Smooth muscle cell of the brain vasculature (primary cell): ENCODE data around the gene LSMEM2.

Source experiments
- DNase-seq: peaks from one replicate; pipeline ENCODE4 v3.0.0-alpha.2; 2012; ENCODE audit warnings: low read depth, low spot score

The LSMEM2 gene

DNA sequence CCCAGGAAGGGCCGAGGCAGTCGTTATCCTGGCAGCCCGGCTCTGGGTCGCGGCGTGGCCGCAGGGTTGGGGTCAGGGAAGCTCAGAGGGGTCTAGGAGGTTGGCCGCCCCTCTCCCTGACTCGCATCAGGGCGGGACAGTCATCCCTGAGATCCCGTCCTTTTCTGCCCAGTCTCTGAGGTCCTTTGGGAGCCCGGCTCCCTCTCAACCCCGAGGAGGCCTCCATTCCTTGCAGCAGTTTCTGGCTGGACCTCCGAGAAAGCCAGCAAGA is 43.2 kb downstream of the LSMEM2 start:
- no peak for DNase-seq

DNA sequence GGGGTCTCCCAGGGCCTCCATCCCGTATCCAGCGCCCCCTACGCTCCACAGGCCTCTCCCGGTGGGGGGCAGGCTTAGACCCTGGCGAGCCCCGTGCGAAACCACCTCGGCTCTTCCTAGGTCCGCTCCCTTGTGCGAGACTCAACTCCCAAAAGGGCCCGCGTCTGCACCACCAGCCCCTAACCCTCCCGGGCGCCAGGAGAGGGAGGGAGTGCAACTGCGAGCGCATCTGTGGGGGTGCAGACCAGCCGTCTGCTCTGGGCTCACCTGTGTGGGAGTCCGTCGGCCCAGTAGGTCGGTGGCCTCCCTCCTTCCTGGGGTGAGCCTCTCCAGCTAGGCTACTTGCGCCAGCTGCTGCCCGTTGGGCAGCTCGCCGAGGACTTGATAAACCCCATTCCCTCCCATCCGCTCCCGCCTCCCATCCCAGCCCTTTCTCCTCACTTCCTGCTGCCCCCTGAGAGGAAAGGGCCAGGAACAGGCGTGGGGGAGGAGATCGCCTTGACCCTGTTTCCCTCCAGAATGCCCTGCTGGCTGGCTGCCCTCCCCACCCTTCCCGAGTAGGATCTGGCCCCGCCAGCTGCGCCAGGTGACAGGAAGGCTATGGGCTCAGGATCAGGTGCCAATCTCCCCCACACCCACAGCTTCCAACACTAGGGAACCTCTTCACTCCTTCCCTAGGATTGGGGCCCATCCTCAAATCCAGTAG is 43.7 kb downstream of the LSMEM2 start, which contains the start of gene HYAL2:
Gene HYAL2, minus strand, starts transcription at position 360 of the 706 bp plus-strand sequence. CDS start 2,256 bp downstream, outside the sequence.
- DNase-seq, result no peak

DNA sequence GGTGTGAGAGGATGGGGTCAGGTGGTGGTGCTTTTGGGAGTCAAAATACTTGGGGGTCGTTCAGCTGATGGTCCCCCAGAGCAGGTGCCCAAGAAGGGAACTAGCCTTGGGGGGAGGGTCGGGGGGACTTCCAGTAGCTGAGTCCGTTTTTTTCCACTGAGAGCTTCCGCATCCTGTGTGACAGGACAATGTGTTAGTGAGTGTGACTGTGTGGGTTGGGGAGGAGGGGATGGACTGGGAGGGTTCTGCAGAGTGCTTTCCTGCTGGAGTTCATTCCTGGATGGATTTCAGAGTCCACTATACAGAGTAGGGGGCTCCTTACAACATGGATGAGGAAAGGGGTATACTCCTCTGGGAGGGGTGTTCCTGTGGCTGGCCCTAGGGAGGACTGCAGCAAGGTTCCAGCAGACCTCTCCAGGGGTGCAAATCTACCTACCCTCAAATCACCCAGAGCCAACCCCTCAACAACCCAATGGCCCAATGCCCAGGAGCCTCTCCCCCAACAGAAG is 44.3 kb downstream of the LSMEM2 start:
- no peak for DNase-seq

DNA sequence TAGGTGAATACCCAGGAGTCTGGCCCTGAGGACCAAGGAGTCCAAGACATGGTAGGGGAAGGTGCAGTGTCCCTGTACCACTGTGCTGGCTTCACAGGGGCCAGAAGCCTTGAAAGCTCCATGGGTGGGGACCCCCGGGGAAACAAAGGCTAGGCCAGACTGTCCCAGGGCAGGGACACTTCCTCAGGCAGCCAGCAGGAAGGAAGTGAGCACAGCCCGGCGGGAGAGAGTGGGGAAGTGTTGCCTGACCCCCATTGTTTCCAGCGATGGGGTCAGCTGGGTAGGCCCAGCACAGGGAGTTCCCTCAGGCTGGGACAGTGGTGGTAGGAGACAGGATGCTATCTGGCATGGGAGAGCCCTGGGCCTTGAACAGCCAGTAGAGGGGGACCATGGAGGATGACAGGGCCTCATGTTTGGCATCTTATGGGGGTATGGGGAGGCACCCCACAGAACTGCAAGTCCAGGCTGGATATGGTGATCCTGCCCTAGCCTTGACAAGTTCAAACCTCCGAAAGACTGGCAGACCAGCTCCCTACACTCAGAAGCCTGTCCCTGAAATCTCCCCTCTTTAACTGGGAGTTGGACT is 44.8 kb downstream of the LSMEM2 start:
- DNase-seq, result no peak

DNA sequence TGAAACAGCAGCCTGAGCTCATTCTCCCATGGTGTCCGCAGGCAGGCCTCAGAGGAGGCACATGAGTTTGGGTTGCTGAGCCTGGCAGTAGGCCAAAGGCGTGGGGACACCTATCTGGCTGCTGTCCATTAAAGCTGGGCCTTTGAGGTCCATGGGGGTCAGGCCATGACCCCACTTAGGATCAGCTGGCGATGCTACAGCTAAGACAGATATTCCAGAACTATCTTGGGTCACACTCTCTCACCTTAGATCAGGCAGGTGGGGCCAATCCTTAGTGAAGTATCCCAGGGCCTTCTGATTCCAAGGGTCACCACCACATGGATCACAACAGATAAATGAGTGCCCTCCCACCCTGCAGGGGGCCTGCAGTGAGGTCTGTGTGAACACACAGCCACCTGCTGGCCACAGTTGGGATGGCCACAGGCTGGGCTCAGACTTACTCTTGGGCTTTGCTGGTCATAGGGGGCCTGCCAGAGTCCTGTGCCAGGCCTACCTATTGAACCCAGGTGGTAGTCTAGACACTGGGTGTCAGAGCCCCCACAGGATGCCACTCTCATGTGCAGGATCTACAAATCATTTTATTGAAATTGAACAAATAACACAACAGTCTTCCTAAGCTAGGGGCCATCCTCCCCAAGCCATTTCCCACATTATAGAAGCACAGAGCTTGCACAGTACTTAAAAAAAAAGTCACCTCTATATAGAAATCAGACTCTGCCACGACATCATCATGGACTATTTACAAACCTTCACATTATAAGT is 45.6 kb downstream of the LSMEM2 start:
- DNase-seq, result no peak

GRCh38 chr3:50325113-50325480 is 46.2 kb downstream of the LSMEM2 start:
- DNase-seq, result no peak

DNA sequence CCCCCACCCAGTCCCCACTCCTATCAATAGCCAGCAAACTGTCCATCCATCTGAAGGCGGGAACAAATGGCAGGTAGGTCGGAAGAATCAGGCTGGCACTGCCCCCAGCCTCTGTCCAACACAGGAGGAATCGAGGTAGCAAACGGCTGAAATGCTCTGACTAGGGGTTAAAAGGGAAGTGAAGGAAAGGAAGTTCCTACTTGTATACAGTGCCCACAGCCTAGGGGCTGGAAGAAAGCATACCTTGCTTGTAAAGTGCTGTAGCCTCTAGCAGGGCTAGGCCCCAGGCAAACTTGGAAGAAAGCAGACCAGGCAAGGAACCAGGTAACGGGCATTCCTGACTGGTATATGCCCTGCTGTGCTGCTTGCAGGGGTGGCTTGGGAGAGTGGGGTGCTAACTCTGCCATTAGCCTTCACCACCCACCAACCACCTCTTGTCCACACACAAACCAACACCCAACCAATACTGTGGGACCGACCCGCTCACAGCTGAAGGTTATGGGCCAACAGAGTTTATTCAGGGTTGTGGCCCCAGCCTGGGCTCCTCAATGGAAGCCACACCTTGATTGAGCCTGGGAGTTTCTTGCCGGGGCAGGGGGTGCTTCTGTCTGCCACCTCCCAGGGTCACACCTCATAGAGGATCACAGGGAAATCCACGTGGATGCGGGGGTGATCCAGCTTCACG is 46.8 kb downstream of the LSMEM2 start:
- no peak for DNase-seq

GRCh38 chr3:50326182-50326541 is 47.3 kb downstream of the LSMEM2 start:
- no peak for DNase-seq

DNA sequence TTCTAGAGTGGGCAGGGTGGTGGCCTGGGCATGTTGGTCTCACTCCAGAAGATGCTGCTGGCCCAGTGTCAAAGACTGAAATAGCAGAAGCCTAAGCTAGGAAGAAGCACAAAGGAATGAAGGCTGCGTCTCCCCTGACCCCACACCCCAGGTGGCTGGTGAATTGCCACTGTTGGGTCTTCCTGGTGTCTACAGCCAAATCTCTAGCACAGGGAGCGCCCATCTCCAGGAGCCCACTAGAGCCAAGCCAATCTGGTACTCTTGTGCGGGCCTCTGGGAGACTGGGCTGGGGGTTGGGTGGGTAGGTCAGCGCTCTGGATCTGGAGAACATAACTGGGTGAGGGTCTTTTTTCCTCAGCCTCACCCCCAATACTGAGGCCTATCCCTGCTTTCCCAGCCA is 48.2 kb downstream of the LSMEM2 start:
- no peak for DNase-seq

DNA sequence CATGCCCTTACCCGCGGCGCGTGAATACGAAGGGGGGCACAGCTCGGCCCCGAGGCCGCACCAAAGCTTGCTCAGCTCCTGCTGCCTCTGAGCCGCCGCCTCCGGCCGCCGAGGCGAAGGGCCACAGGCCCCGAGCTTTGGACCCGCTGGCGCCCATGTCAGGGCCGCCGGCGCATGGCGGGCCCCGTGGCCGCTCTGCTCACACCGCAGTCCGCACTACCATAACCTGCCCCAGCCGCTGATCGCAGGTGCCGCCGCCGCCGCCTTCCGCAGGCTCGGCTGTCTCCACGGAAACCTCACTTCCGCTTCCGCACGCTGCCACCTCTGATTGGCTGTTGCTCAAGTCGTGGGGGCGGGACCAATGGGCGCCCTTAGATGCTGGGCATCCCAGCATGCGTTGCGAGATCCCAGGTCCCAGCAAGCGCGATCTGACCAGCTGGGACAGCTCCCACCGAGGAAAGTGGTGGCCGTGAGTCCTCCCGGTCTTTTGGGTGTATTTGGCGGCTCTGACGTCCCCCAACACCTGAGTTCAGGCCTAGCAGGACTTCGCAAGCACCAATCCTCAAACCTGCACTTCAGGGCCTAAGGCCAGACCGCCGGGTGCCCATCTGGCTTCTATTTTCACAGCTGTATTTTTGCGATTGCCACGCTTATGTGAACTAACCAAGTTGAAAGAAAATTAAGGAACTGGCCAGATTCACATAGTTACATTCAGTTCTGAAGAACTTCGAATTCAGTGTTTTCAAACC is 49.2 kb downstream of the LSMEM2 start, which contains the start of gene TUSC2:
Gene TUSC2, minus strand, starts transcription at position 281 of the 749 bp plus-strand sequence. Its CDS starts 124 bp downstream, at position 157.
- peak; percentile 94 for DNase-seq

DNA sequence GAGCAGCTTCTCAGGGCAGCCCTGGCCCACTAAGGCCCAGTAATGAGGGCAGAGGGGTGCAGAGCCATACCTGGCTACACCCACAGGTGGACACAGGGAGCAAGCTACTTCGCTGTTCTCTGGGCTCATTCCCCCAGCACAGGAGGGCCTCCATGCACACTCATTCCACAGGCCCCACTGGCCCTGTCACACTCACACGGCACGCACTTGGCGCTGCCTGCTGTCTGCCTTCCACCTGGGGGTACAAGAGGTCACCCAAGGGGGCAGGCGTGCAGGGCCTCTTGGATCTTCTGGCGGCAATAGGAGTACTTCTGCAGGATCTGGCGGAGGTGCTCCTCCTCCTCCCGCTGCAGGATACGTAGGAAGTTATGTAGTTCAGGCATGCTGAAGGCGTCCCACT is 51.4 kb downstream of the LSMEM2 start:
- no peak for DNase-seq

DNA sequence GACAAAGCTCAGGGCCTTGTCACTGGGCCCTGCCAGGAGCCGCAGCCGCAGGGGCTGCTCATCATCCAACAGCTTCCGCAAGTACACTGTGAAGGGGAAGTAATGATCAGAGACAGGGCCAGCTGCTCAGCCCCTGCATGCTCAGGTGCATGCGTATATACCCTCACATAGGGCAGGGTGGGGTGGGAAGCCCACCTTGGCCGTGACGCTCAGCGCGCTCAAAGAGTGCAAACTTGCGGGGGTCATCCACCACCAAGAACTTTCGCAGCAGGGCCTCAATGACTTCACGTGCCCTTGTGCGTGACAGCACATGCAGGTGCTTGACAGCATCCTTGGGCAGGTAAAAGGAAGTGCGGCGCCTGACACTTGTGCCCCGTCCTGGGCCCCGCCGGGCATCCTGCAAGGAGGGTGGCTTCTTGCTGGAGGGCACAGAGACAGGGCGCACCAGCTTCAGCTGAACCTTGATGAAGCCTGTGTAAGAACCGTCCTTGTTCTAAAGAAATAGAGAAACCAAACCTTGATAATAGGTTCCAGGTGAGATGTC is 52.5 kb downstream of the LSMEM2 start:
- DNase-seq, result no peak

GRCh38 chr3:50333744-50334328 is 54.9 kb downstream of the LSMEM2 start:
- no peak for DNase-seq

- DNase-seq, result no peak
These were observed 55.6 kb downstream of the LSMEM2 start for GRCh38 chr3:50334339-50335075.

- DNase-seq, result no peak
These were observed 57.7 kb downstream of the LSMEM2 start for GRCh38 chr3:50336452-50337174.

DNA sequence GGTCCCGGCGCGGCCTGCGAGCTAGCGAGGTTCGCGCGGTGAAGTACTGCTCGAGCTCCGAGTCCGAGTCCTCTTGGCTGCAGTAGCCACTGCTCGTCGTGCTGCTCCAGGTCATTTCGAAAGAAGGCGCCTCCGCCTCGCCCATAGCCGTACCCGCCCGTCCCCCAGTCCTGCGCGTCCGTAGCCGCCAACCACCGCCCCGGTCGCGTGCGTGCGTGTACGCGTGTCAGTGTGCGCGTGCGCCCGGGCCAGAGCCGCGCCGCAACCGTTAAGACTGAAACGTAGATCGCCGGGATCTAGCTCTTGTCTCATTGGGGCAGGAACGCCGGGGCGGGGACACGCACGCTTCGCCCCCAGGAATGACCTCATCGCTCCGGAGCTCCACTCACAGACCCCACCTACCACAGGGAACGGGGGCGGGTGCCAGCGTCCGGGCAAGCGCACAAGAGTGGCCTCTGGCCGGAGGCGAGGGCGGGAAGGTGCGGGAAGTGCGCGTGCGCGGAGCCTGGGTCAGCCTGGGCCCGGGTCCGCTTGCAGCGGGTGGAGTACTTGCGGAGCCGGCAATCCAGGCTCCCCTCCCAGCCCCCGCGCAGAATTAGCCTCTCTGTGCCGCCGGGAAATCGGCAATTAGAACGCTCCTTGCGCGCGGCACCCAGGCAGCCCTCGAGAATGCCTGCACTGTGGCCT is 58.4 kb downstream of the LSMEM2 start:
- DNase-seq, result peak; percentile 98
